Stimulated activated CD8-positive, alpha-beta memory T cell treated with anti-CD3 and anti-CD28 coated beads, Interleukin-15, amount 100 ng/mL, for 48 hours (primary cell): ENCODE results near the gene TDRD6.

Experiments
- DNase-seq, 2 donors: peaks; one replicate each; pipeline ENCODE4 v3.0.0-alpha.2; 2020; ENCODE audit warnings: low read depth in 2 of 2

TDRD6 gene

DNA sequence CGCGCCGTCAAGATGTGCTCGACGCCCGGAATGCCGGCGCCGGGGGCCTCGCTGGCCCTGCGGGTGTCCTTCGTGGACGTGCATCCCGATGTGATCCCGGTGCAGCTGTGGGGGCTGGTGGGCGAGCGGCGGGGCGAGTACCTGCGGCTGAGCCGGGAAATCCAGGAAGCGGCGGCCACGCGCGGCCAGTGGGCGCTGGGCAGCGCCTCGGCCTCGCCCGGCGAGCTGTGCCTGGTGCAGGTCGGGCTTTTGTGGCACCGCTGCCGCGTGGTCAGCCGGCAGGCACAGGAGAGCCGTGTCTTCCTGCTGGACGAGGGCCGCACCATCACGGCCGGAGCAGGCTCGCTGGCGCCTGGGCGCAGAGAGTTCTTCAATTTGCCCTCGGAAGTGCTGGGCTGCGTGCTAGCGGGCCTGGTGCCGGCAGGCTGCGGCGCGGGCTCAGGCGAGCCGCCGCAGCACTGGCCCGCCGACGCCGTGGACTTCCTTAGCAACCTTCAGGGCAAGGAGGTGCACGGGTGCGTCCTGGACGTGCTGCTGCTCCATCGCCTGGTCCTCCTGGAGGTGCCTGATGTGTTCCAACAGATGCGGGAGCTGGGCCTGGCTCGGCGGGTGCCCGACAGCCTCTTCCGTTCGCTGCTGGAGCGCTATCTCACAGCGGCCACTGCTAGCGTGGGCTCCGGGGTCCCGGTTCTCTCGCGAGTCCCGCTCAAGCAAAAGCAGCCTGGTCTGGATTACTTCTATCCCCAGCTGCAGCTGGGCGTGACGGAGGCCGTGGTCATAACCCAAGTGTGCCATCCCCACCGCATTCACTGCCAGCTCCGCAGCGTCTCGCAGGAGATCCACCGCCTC, 656 bp downstream of the TDRD6 start:
- no peak for DNase-seq

DNA sequence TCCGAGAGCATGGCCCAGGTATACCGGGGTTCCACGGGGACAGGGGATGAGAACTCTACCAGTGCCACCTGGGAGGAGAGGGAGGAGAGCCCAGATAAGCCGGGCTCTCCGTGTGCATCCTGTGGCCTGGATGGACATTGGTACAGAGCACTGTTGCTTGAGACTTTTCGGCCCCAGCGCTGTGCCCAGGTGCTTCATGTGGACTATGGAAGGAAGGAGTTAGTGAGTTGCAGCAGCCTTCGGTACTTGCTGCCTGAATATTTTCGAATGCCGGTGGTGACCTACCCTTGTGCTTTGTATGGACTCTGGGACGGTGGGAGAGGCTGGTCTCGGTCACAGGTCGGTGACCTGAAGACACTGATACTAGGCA, 1.3 kb downstream of the TDRD6 start:
- DNase-seq: no peak

DNA sequence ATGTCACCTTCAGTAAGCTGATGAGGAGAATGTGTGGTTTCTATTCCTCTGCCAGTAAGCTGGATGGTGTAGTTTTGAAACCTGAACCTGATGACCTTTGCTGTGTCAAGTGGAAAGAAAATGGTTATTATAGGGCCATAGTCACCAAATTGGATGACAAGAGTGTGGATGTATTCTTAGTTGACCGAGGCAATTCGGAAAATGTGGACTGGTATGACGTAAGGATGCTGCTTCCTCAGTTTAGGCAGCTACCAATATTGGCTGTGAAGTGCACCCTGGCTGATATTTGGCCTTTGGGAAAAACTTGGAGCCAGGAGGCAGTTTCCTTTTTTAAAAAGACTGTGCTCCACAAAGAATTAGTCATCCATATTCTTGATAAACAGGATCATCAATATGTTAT, 2.0 kb downstream of the TDRD6 start:
- DNase-seq: no peak

DNA sequence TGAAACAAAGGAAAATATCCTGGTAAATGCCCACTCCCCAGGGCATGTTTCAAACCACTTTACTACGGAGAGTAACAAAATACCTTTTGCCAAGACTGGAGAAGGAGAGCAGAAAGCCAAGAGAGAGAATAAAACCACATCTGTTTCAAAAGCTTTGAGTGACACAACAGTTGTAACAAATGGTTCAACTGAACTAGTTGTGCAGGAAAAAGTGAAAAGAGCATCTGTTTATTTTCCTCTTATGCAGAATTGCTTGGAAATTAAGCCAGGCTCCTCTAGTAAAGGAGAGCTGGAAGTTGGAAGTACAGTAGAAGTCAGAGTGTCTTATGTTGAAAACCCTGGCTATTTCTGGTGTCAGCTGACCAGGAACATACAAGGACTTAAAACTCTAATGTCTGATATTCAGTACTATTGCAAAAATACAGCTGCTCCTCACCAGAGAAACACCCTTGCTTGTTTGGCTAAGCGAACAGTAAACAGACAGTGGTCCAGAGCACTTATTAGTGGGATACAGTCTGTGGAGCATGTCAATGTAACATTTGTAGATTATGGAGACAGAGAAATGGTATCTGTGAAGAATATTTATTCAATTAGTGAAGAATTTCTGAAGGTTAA, 2.6 kb downstream of the TDRD6 start:
- no peak for DNase-seq

DNA sequence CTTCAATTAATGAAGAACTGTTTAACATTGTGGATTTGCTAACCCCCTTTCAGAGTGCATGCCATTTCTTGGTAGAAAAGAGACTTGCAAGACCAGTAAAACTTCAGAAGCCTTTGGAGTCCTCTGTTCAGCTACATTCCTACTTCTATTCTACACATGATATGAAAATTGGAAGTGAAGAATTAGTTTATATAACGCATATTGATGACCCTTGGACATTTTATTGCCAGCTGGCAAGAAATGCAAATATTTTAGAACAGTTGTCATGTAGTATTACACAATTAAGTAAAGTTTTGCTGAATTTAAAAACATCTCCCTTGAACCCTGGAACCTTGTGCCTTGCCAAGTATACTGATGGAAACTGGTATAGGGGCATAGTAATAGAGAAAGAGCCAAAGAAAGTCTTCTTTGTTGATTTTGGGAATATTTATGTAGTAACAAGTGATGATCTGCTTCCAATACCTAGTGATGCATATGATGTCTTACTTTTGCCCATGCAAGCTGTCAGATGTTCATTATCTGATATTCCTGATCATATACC, 3.3 kb downstream of the TDRD6 start:
- no peak for DNase-seq

DNA sequence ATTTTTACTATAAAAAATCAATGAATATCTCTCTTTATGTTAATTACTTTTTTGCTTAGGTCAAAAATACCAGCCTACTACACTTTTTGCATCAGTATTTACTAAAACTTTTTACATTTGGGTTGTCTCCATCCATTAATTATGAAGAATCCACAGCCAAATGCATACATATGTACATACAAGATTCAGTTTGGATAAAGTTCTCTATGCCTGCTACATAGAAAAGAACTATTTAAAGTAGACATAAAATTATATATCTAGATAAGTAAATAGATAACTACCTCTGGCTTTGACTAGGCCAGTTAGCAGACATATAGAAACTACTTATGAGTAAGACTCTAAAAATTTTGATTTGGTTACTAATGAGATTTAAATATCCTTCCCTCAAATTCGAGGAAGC, 12.3 kb downstream of the TDRD6 start:
- no peak for DNase-seq

DNA sequence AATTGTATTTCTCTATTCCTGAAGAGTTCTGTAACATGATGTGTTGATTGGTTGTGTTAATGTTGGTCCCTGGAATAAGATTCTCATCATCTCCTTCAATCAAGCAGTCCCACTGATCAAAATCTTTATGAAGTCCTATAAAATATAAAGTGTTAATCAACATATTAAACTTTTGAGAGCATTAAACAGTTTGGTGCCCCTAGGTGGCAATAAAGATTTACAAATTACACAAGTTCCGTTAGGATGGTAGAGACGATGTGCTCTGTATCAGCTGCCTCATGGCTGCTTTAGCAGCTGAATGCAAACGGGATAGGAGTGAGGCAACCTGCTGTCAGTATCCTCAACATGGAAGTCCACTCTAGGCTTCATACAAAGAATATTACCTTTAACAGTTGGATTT, 16.9 kb downstream of the TDRD6 start:
- DNase-seq: no peak

DNA sequence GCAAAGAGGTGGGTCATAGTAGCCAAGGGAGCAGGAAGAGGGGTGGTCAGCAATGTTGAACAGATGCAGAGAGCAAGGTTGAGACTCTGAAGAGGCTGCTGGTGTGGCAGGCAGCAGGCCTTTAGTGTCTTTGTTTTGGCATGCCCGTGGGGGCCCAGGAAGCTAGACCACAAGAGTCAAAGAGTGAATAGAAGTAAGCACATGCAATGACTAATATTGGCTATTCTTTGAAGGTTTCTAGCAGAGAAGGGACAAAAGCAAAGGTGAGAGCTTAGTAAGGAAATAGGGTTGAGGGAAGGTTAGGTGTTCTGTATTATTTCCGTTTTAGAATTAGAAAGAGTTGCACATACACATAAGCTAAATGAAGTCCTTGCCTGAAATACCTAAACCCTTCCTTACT, 18.8 kb downstream of the TDRD6 start:
- no peak for DNase-seq

DNA sequence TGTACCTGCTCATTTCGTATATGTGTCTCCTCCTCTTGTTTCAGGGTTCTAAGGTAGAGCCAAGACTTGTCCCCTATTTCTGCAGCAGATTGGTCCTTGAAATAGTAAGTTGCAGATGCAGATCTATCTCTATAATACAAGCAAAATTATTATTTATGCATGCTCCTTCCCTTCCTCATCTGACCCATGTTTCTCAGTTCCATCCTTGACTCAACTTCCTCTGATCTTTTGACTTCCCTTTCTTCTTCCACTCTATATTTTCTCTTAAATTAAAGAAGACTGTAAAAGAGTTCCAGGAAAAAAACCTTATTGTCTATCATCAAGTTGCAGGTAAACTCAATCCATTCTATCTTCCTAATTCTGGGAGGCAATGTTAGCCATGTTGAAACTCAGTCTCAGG, 23.8 kb downstream of the TDRD6 start:
- no peak for DNase-seq

DNA sequence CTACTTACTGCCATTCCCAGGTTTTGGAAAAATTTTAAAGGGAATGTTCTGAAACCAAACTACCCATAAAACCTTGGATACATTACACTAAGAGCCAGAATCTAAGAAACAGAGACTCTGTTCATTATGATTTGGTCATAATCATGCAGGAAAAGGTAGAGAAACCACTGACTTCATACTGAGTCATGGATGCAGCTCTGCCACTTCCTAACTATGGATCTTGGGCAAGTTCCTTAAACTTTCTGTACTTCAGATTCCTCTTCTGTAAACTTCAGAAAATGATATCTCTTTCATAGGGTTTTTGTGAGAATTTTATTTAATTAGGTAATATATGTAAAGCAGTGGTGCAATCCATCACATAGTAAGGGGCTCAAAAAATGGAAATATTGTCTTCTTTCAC, 27.5 kb downstream of the TDRD6 start:
- no peak for DNase-seq

DNA sequence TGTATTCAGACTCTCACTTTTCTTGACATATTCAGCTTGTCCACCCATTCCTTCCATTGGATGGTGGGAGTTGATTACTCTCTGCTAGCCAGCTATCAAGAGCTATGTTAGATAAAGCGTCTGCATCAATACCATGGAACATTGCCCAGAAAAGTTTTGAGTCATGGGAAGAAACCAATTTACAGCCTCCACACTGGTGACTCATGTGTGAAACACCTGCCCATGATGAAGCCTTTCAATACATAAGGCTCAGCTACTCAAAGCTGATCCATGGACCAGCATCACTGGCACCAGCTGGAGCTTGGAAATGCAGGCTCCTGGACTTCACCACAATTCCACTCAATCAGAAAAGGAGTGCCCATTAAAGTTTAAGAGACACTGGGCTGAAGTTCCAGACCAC, 31.4 kb downstream of the TDRD6 start:
- no peak for DNase-seq

DNA sequence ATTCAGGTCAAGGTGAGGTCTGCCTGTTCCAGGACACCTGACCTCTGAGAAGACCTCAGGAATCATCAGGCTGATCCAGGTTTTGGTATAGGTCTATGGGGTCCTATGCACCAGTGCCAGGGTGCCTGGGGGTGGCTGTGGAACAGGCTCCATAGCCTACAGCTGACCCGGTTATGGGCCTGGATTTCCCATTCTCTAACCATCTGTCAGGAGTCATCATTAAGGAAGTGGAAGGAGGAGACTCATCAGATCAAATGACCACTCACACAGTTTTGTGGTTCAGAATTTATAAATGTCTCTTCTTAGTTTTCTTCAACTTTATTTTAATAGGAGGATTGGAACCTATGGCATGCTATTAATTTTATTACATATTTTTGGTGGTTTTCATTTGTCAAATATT, 32.7 kb downstream of the TDRD6 start:
- no peak for DNase-seq

DNA sequence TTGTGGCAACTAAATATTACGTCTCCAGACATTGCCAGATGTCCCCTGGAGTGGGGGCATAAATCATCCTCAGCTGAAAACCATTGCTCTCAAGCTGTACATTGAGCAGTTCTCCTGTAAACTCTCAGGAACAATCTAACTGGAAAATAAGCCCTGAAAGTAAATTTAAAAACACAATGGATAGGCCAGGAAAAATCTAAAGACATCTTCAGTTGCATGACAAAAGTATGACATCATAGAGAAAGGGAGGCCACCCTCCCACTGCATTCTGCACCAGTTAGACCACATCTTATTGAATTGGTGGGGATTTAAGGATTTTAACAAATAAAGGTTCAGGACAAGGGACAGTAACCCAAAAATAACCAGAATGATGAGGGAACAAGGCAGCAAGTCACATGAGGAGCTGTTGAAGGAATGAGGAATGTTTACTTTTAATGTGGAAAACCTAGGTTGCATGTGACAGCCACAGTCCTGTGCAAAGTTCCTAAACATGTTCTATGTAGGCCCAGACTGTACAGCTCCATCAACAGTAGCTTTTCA, 42.2 kb downstream of the TDRD6 start:
- no peak for DNase-seq

DNA sequence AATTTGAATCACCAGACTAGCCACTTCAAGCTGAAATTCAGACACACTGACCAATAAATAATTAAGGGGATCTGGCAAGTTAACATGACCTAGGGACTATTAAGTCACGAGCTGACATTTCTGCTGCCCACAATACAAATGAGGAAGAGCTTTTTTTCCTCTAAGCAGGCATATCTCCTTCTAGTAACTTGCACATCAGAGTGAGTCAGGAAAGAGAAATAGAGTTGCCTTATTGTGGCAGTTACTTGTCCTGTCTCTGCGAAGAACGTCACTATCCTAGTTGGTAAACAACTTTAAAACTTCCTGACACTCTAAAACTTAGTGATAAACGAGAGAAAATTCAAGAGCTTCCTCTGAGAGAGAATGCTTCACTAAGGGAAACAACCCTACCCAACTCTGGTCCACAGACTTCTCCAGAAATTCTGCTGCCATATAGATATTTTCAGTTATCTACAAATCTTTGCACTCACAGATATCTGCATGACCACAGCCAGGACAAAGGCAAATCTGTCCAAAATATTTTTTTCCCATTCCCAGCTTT, 43.3 kb downstream of the TDRD6 start:
- DNase-seq: no peak

DNA sequence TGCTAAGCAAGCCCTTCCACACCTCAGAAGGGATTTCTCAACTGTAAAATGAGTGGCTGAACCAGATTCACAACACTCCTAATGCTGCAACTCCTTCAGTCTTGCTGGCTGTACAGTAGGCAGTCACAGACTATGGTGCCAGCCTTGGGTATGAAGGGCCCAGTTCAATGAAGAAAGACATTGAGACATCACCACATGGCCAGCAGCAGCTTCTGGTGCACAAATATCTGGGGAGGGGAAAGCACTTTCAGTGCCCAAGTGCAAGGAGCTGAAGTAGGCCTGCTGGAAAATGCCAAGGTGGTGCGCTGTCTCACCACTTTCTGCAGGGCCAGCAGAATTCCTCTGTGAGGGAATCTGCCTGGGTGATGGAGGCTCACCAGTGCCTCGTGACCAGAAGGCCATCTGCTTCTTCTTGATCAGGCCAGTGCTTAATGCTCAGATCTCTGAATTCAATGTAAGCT, 45.7 kb downstream of the TDRD6 start:
- no peak for DNase-seq

DNA sequence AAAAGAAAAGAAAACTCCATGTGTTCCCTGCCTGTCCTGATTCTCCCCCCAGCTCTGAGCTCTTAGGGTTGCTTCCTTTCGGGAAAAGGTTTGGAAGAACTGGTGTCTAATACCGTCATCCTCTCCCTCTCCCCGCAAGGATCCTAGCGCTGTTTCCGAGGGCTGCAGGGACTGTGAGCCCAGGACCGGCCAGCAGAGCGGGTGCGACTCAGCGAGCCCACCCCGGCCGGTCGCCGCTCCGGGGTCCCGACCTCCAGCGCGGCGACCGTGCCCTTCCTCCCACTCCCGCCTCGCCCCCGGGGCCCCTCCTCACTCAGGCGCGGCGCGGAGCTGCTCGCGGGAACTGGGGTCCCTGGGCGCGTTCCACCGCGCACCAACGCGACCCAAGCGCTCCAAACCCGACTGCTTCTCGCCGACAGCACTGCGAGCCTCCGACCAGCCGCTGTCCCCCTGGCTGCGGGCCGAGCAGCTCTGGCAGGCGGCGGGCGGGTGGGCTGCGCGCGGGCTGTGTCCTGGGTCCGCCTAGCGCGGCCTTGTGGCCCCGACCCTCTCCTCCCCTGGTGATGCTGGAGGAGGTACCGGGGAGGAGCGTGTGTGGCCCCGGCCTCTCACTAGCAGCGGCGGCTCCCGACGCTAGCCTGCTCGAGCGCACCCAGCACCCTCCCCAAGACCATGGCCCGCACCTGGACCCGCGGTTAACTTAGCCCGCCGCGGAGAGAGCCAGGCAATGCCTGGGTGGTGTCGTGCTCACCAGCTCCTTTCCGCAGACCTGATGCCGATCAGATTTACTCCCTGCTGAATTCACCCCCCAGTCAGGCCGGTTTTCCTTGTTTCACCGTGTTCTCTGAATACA, 47.4 kb downstream of the TDRD6 start, which contains the start of gene PLA2G7:
PLA2G7 (minus strand) TSS at position 509 of the 853 bp plus-strand sequence. CDS start 12,484 bp downstream, outside the sequence.
- DNase-seq: no peak

DNA sequence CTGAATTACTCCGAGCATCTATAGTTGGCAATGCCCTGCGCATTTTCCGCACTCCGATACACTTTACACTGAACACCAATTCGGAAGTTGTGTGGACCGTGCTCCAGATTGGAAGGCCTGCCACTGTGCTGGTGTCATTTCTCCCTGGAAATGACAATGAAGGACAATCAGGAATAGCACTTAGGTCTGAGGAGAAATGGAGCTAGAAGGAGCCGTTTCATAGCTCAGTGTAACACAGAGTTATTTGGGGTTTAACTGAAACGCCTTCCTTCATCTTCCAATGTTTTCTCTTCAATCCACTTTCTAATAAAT, 48.0 kb downstream of the TDRD6 start:
- DNase-seq: no peak

DNA sequence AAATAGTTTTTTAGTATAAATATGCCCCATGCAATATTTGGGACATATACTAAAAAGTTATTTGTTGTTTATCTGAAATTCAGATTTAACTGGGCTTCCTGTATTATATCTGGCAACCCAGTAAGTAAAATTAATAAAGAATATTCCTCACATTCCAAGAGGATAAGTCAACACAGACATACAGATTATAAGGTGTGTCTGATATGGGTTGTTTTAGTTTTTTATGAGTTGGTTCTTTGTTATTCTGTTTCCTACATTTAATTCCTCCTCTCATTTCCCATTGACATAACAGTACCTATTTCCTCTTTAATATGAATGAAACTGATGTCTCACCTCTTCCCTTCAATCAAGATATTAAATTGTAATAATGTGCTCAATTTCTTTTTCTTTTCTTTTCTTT, 49.2 kb downstream of the TDRD6 start:
- no peak for DNase-seq

DNA sequence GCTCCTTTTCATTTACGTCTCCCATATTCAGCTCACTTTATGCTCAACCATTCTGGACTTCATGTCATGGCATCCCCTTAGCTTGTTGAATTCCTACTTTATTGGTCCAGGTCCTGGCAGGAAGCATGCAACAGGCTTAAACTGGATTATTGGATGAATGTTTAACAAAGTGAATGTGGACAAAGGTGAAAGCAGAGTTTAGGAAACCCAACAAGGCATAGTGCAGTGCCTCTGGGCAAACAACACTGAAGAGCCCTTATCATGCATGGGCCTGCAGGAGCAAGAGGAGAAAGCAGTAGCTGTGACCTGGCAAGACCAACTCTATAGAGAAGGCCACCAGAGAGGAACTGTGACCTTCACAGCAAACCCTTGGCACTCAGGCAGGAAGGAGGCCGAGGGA, 53.8 kb downstream of the TDRD6 start:
- no peak for DNase-seq

DNA sequence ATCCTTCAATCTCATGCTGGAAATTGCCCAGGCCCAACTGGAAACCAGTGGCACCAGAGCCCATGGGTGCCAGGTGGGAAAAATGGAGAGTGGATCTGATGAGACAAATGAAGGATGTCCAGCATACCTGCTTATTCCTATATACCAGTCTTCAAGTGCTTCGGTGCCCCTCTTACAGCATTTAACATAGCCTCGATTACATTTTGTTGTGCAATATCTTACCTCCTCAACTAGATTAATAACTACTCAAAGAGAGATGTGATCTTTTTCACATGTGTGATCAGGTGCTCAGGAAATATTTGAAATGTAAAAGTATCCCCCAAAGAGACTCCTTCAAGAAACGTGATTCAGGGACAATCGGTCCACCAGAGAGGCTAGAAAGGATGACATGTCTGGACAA, 54.2 kb downstream of the TDRD6 start:
- DNase-seq: no peak

DNA sequence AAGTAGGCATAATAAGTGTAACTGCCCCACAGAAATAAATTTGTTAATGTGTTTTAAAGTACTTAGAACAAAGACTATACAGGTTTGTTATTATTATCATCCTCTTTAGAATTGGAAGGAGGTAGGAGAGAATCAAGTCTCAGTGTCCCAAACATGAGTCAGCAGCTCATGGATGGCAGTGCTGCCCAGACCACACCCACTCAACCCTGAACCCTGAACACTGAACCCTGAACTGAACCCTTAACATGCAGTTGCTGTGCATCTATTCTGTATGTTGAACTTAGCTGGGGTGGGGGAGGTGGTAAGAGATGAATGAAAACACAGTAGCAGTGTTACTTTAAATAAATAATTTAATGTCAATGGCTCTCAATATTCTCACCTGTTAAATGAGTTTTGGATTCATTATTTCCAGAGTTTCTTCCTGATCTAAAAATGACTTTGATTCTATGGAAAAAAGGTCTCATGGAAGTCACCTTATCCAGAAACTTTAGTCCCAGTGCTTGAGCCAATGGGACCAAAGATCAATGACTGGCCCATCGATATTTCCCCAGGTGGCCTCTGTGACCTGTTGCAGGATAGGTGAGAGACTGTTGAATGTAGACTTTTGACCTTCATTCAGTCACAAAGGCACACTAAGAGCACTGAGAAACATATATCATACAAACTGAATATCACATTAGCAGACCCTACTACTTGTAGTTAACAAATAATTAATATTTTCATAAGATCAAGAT, 55.9 kb downstream of the TDRD6 start:
- DNase-seq: no peak
